ENCODE measurements around the gene MALRD1.

DNA sequence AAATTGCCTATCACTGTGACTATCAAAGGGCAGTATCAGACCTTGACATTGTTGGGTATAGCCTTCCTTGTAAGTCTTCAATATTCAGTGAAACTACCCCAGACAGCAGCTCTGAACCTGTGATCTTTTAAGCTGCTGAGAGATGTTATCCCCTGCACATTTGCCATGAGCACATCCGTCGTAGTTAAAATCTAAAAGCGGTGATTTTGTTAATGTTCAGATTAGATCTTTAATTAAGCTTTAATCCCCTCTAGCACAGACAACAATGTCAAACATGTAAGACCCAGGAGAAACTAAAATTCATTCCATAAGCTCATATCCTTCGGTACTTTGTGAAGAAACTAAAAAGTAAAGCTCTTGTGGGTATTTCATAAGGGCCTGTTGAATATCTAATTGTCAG lies 105.8 kb downstream of the MALRD1 start:
- TF ChIP-seq, protein P1, sequence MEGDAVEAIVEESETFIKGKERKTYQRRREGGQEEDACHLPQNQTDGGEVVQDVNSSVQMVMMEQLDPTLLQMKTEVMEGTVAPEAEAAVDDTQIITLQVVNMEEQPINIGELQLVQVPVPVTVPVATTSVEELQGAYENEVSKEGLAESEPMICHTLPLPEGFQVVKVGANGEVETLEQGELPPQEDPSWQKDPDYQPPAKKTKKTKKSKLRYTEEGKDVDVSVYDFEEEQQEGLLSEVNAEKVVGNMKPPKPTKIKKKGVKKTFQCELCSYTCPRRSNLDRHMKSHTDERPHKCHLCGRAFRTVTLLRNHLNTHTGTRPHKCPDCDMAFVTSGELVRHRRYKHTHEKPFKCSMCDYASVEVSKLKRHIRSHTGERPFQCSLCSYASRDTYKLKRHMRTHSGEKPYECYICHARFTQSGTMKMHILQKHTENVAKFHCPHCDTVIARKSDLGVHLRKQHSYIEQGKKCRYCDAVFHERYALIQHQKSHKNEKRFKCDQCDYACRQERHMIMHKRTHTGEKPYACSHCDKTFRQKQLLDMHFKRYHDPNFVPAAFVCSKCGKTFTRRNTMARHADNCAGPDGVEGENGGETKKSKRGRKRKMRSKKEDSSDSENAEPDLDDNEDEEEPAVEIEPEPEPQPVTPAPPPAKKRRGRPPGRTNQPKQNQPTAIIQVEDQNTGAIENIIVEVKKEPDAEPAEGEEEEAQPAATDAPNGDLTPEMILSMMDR (IDR thresholded peaks at IDR 0.05; ENCODE audit: insufficient read depth, low read depth, low read length) = no peak
- TF ChIP-seq EZH2 (IDR thresholded peaks at IDR 0.05; ENCODE audit: insufficient read depth, low read length) = no peak
